AG08396 (cell line): Measurements from ENCODE around the gene PHF5A.
"Not testable (repeated sequence)": the region's sequence is repeated elsewhere in the genome, so short reads cannot be mapped to it uniquely, and the experiment has no call there.

Experiments
- DNase-seq: peaks from one replicate; pipeline ENCODE4 v3.0.0; 2012; ENCODE audit warnings: low spot score, mixed read lengths

Gene PHF5A

DNA sequence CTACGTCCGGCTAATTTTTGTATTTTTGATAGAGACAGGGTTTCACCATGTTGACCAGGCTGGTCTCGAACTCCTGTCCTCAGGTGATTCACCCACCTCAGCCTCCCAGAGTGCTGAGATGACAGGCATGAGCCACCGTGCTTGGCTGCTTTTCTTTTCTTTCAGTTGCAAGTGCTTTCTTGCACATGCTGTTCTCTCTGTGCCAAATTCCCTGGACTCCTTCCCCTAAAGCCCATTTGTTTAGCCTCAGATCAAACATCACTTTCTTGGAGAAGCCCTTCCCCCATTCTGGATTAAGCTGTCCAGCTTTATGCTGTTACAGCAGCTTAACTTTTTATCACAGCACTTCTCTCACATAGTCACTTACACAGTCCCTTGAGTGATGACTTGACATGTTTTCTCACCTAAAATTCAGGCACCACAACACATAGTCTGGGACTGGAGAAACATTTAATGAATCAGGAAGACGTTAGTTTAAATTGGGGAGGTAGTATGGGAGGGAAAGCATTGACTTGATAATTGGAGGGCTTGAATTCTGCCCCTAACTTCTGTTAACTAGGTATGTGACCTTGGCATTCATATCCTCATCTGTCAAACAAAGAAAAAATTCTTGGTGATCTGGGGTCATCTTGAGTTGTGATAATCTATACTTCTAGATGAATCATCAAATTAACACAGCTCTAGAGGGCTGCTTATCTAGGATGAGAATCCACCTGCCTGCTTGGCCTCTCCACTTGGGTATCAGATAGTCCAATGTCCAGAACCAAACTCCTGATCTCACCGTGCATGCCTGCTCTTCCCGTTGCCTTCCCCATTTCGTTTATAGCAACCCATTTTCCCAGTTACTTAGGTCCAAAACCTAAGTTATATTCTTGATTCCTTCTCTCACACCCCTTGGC, 18.8 kb upstream of the PHF5A start:
- DNase-seq, result peak; percentile 29

DNA sequence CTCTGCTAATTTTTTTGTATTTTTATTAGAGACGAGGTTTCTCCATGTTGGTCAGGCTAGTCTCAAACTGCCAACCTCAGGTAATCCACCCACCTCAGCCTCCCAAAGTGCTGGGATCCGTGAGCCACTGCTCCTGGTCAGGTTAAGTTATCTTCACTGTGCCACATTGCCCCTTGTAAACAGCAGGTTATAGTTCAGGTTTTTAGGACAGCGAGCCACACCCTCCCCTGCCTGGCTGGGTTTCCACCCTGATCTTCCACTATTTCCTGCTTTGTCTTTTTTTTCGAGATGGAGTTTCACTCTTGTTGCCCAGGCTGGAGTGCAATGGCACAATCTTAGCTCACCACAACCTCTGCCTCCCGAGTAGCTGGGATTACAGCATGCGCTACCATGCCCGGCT, 16.5 kb upstream of the PHF5A start:
- DNase-seq, result no peak

DNA sequence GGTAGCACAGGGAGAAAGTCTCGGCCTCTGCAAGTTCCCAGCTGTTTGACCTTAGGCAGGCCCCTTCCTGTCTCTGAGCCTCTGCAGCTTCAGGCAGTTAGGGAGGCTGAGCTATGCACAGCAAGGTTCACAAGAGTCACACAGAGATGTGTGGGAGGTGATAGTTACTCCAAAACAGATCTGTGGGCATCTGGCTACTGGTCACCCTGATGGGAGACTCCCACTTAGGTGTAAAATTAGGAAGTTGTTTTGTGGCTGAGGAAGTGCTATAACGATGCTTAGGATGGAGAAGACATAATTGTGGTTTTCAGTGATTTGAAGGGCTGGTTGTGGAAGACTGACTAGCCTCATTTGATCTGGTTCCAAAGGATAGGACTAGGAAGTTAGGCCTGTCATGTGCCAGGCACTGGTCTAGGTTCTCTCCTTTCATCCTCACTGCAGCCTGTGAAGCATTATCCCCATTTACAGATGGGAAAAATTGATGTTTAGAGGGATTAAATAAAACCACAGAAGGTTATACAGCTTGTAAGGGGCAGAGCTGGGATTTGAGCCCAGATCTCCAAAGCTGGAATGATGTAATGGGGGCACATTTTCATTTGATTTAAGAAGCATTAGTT, 13.9 kb upstream of the PHF5A start:
- no peak for DNase-seq

DNA sequence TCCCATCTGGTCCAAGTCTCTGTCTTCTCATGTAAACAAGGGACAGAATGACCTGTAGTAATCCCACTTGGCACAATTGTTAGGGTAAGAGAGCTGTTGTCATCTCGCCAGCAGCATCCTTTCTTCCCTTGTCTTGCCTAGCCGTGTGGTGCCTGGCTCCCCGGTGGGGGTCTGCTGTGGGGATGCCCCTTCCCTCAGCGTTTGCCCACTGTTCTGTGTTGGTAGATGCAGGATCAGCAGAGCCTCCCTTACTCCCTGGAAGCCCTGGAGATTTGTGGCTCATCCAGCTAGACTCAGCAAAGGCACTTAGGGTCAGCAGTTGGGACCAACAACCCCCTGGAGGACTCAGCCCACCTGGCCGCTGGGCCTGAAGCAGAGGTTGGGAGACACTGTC, 13.4 kb upstream of the PHF5A start:
- no peak for DNase-seq

DNA sequence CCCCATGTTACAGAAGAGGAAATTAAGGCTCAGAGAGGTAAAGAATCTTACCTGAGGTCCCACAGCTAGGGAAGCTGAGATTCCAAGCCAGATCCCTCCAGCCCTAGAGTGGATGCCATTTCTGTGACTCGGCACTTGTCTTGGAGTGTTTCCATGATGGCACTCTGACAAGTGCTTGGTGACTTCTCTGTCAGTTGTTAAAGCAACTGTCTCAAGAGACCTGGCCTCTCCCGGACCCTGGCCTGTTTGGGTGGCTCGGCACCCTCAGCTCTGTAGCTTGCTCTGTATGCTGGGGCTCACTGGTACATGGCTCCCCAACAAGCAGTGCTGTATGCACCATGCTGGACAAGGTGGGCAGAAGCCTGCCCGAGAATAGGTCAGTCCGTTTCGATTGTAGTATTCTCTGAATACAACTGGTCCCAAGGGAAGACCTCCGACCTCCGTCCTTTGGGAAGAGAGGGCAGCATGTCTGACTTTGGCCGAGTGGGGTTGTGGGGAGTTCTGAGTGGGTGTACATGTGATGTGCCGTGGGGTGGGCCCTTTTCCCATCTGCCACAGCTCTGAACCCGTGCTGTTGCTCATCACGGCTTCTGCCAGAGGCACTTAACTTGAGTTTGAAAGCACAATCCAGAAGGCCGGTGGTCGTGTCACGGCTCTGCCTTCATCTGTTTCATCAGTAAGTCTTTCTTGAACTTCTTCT, 12.8 kb upstream of the PHF5A start:
- peak; percentile 46 for DNase-seq

DNA sequence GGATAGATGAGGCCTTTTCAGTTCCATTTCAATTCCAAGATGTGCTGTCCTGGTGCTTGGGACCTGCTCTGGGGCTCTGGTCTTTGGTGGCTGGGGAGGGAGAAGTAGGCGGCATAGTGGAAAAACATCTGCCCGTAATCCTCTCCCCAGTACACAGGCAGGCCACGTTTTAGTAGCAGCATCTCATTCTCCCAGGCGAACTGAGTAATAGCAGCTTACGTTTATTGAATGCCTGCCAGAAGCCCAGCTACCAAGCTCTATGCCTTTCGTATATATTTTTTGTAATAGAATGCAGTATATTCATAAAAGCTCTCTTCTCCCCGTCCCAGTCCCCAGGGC, 11.9 kb upstream of the PHF5A start:
- DNase-seq, result peak; percentile 48

DNA sequence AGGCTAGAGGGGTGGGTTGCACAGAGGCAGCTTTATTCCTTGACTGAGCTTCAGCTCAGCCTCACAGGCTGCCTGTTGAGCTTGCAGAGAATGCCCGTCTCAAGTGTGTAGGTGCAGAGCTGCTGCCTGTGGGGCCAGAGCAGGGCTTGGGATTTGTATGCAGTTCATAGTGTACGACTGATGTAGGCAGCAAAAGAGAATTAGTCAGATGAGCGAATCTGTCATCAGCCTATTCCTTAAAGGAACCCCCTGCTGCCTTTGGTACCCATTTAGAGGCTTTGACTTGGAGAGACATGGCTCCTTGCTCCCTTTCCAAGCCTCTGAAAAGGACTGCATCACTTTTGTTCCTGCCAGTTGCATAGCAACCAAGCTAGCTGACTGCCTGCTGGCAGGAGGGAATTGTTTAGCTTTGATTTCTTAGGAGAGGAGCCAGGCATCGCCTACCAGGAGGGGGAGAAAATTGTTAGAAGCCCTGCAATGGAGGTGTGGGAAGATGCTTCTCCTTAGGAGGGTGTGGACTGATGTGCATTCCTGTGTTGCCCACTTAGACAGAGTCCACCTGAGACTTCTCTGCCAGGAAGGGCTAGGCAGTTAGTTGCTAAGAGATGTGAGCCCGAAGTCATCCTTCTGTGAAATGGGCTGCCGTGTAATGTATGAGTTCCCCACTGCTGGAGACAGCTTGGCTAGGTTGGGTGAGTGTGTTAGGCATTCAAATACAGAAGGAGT, 11.3 kb upstream of the PHF5A start:
- peak; percentile 71 for DNase-seq

DNA sequence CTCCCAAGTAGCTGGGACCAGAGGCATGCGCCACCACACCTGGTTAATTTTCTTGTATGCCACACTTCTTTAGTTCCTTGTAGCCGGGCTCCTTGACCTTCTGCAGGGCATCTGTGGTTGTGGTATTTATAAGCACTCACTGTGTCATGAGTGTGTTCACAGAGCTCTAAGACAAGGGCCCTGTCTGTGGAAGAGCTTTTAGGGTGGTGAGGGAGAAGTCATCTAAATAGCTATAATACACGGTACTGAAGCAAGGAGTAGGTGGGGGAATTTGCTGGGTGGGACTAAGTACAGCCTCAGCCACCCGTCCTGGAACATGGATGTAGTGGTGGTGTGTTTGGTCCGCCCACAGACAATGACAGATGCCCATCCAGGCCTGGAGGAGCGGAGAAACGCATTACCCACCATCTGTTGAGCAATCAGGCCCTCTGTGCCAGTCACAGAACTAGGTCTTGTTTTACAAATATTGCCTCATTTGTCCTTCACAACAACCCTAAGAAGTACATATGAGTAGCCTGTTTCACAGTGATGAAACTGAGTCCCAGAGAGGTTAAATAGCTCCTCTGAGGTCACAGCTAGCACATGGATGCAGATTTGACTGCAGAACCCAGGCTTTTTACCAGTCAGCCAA, 10.5 kb upstream of the PHF5A start:
- no peak for DNase-seq

DNA sequence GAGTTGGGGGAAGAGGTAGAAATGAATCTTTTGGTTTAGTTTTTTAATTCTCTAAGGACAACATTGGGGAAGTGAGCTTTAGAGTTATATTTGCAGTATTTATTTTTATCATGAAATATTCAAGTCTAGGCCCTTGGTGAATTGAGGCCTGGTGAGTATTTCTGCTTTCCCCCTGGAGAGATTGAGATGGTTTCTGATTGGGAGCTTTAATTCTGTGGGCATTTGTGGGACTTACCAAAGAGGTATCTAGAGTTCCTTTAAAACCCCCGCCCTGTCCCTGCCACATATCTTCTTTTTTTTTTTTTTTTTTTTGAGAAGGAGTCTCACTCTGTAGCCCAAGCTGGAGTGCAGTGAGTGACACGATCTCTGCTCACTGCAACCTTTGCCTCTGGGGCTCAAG, 10.0 kb upstream of the PHF5A start:
- DNase-seq, result no peak

DNA sequence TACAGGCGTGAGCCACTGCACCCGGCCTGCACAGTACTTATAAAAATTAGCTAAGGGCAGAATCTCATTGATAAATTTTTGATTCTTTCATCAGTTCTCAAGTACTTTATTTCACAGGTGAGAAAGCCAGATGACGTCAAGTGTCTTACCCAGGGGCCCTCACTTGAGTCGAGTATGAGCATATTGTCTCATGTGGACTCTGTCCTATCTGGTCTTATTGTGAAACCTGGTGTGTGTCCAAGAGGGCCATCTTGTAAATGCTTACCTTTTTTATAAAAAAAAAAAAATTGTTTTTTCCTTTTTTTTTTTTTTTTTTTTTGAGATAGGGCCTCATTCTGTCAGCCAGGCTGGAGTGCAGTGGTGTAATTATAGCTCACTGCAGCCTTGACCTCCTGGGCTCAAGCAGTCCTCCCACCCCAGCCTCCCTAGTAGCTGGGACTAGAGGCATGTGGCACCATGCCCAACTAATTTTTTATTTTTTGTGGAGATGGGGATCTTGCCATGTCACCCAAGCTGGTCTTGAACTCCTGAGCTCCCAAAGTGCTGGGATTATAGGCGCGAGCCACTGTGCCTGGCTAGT, 6.5 kb upstream of the PHF5A start:
- no peak for DNase-seq

DNA sequence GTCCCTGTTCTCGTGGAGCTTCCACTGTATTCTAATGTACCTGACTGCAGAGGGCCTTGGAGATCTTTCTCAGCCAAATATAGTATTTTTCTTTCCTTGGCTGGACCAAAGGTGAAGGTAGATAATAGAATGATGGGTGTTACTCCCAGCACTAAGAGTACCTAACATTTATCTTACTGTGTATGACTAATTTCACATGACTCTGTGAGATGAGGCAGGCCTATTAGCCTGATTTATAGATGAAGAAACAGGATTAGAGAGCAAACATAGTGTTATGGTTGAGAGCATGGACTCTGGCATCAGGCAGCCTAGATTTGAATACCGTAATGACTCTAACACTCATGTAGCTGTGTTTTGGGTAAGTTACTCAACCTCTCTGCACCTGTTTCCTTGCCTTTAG, 3.1 kb upstream of the PHF5A start:
- no peak for DNase-seq

DNA sequence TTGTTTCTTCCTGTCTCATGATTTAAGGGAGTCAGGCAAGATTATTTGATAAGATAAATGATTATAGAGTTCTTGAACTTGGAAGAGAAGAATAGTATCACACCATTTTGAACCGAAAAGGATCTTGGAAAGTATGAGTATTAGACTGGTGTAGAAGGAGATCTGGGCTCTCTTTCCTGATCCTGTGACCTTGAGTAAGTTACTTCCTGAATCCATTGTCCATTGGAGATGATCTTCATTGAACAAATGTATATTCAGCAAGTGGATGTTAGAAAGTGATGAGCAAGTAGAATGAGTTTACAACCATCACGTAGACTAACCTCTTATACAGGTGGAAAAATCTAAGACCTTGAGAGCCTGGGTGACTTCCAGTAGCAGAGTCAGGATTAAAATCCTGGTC, 2.4 kb upstream of the PHF5A start:
- no peak for DNase-seq

DNA sequence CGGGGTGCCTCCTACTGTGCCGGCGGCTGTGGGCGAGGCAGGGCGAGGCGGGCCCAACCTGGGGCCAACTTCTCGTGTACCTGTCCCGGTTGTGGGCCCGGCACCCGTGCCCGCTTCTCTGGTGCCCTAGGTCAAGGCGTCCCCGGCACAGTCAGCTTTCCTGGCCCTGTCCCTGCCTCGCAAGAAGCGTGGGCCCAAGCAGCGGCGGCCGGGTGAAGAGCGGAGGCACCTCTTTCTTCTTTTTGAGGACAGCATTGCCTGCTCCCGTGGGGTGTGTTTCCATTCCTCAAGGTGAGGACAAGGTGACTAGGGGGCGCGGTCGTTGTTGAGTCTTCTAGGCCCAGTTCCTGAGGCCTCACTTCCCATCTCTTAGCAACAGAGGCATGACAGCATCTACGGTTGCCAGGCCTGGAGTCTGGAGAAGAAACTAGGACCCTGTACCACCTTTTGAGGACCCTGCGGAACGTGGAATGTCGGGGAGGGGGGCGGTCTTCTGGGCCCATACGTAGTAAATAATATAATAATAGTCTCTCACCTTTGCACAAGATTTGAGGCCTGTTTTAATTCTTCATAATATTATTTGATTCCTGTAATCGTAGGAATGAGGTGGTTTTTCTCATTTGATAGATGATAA, 843 bp upstream of the PHF5A start:
- peak; percentile 6 for DNase-seq

DNA sequence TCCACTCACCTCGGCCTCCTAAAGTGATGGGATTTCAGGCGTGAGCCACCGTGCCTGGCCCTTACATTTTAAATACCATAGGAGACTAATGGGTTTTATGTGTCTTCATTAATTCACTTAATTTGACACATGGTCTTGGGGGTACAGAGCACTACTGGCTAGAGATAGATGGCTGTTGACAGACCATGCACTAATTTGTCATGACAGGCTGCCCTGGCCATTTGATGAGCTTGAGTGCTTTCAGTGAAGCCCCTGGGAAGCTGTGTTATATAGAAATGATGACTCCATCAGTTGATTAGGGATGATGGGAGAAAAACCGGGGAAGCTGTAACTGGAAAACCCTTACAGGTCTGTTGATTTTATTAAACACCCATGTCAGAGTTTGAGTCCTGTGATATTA, 6.6 kb downstream of the PHF5A start:
- no peak for DNase-seq

DNA sequence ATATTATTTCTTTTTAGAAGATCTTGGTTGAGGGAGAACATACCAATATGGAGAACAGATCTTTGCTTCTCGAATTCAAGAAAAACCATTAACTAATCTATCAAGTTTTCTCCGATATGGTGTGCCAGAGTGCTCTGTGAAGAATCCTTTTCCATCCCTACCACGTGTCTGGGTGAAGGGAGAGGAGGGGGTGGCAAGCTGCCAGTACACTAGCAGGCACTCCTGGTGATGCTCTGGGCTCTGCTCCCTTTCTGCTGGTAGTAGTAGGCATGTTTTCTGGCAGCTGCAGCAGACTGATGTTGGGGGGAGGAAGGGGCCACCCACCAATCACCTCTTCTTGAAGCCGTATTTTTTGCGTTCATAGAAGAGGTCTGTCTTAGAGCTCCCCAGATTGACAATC, 8.4 kb downstream of the PHF5A start:
- DNase-seq, result not testable (repeated sequence)

DNA sequence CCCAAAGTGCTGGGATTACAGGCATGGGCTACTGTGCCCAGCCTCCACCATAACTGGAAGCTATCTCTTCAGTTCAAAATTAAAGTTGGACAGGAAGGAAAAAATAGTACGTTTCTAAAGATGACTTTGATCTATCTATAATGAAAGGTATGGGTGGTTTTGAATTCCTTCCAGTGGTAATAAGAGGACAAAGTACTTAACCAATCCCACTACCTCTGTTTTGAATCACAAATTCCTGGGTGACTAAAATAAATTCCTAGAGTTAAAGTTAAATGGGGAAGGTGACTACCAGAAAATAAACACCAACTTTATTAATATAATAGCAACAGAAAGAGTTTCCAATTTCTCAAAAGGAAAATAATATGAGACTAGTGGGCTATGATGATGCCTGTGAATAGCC, 9.1 kb downstream of the PHF5A start:
- DNase-seq, result no peak

DNA sequence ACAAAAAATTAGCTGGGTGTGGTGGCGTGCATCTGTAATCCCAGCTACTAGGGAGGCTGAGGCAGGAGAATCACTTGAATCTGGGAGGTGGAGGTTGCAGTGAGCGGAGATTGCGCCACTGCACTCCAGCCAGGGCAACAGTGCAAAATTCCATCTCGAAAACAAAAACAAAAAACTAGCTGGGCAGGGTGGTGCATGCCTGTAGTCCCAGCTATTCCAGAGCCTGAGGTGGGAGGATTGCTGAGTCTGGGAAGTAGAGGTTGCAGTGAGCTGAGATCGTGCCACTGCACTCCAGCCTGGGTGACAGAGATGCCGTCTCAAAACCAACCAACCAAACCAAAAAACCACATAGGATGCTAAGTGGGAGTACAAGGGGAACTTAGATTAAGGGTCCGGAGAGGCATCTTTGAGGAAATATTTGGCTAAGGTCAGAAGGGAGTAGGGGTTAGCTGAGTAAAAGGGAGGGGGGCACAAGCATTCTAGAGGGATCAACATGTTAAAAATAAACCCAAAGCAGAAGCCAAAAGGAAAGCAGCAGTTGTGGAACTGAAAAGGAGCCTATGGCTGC, 10.2 kb downstream of the PHF5A start:
- DNase-seq, result no peak

DNA sequence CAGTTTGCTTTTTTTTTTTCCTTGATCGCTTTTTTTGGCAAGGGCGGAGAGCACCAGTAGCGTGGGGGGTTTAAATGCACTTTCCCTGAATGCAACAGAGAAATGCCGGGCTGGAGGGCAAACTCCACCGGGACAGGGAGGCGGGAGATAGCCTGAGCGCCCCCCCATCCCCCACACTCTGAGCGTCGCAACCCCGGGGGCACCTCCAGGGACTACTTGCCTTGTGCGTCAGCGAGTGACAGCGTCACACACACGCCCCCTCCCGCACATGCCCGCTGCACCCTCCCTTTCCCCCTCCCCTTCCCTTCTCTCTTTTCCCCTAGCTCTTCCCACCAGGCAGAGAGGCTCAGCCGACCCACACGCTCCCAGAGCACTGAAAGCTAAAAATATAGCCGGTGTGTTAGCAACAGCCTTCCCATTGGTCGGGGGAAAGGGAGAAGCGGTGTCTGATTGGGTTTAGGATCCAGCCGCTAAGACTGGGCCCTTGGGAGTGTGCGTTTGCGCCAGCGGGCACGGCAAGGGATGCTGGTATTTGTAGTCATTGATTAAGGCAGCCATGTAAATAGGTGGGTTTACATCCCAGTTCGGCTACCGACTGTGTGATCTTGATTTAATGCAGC, 20.2 kb downstream of the PHF5A start:
- peak; percentile 95 for DNase-seq

DNA sequence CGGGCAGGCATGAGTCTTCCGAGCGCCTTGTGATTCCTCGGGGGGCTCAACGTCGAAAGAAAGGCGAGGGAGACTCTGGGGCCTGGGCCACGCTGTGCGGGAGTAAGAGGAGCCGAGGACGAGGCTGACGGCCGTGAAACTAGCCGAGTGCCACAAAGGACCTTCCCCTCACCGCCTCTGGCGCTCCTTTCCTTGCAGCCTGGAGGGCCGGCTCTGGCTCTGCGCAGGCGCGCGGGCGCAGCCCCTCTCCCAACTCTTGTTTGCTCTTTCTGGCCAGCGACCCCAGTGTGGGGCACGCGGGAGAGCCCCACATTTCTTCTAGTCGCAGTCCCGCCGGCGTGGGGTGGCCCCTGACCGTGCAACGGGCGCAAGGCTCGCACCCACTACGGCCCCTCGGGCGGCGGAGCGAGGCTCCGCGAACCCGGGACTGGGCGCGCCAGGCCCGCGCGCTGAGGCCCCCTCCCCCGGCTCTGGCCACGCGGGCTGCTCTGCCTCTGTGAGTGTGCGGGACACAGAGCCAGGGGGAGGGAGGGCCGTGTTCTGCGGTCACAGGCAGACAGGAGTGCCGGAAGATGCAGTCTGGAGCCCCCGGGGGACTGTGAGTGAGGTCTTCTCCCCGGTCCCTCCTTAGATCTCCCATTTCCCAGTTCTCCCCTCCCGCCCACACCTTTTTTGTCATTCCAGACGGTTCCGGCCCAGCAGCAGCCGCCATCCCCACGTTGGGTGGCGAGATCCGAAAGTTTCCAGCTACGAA, 20.9 kb downstream of the PHF5A start:
- peak; percentile 61 for DNase-seq
